ENCODE results near the gene POMT2. TPM values are rescaled to one million over a fixed set of nuclear protein-coding genes. Genes with fewer than 3 reads are reported as not detected.

Gene POMT2
- total RNA-seq, 4 donors from 2014 or later, result 6.2 to 33.0 (median 13.9) TPM

DNA sequence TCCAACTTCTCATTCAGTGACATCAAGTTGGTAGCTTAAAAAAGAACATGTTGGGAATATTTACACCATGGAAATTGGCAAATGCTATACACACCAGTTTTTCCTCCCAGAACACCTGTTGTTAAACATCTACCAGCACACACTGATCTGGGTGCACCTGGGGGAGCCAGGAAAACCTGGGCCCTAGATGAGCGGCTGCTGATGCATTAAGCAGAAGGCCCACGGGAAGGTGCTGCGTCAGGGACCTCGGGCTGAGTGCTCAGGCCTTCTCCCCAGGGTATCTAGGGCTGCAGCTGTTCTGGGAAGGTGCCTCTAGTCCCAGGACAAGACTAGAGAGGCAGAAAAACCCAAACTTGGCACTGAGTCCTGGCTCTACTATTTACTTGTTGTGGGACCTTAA is 46.9 kb downstream of the POMT2 start:
- TF ChIP-seq, protein P1, sequence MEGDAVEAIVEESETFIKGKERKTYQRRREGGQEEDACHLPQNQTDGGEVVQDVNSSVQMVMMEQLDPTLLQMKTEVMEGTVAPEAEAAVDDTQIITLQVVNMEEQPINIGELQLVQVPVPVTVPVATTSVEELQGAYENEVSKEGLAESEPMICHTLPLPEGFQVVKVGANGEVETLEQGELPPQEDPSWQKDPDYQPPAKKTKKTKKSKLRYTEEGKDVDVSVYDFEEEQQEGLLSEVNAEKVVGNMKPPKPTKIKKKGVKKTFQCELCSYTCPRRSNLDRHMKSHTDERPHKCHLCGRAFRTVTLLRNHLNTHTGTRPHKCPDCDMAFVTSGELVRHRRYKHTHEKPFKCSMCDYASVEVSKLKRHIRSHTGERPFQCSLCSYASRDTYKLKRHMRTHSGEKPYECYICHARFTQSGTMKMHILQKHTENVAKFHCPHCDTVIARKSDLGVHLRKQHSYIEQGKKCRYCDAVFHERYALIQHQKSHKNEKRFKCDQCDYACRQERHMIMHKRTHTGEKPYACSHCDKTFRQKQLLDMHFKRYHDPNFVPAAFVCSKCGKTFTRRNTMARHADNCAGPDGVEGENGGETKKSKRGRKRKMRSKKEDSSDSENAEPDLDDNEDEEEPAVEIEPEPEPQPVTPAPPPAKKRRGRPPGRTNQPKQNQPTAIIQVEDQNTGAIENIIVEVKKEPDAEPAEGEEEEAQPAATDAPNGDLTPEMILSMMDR (IDR thresholded peaks at IDR 0.05; ENCODE audit: low read depth), result no peak

DNA sequence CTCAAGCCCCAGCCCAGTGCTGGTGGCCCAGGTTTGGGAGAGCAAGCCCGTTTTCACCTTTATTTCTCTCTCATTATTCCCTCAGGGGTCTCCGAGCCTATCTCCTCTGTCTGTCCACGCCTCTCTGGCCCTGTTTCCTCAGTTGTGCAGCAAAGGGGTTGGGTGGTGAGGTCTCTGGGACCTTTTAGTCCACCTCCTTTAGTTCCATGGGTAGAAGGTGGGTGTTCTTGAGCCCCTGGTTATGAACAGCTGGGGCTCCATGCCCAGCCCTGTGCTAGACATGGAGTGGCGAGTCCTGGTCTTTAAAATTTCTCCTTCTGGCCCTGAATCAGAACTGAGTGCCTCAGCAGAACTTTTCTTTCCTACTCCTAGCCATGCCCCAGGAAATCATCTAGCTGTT is 48.4 kb downstream of the POMT2 start:
- TF ChIP-seq, protein P1 (IDR thresholded peaks at IDR 0.05; ENCODE audit: low read depth), result no peak

DNA sequence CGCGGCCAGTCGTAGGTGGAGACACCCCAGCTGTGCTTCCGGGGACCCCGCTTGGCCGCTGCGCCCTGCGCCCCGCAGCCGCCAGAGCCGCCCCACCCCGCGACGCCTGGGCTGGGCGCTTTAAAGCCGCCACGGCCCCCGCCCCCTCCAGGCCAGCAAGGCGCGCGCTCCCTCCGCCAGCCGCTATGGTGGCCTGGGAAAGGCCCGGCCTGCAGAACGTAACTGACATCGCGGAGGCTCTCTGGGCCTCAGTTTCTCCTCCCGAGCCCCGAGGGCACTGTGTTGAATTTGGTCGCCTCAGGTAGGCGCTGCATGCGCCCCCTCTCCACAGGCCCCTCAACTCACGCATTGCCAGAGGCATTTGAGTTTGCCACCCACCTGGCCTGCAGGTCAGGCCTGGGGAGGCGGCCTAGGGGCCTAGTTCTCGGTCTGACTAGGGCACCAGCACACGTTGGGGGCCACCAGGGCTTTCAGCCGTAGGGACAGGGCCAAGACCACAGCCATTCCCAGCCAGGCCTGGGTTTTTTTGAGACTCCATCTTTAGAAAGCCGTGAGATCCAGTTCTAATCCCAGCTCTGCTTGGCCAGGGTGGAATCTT is 49.5 kb downstream of the POMT2 start, which contains the start of gene NGB:
TSS of gene NGB (minus strand) at position 94 of the 598 bp plus-strand sequence. CDS start 269 bp downstream, outside the sequence.
- TF ChIP-seq, protein P1 (IDR thresholded peaks at IDR 0.05; ENCODE audit: low read depth), result no peak

DNA sequence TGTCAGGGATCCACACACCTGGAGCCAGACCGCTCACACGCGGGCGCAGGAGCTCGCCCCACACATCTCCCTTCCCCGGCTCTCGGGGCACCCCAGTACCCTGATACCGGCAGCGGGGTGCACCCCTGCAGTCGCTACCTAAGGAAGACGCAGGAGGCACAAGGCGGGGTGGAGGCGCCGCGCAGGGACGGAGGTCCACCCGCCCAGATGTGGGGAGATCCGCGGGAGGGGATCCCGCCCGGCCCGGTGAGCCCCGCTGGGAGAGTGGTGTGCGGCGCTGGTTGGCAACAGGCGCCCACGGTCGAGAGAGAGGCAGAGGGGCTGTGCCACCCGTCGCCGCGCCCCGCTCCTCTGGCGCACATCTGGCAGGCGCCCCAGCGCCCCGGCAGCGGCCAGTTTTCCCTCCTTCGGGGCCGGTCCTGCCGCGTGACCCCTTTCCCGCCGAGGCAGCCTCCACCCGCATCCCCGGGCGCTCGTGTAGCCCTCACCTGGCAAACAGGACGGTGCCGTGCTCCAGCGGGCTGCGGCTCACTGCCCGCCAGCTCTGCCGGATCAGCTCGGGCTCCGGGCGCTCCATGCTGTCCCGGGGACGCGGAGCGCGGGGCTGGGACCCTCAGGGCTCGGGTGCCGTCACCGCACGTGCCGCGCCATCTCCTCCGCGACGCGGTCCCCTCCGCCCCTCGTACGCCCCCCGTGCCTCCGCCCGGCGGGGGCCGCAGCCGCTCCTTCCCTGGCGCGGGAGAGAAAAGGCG is 50.1 kb downstream of the POMT2 start:
- TF ChIP-seq, protein P1 (IDR thresholded peaks at IDR 0.05; ENCODE audit: low read depth), result no peak

DNA sequence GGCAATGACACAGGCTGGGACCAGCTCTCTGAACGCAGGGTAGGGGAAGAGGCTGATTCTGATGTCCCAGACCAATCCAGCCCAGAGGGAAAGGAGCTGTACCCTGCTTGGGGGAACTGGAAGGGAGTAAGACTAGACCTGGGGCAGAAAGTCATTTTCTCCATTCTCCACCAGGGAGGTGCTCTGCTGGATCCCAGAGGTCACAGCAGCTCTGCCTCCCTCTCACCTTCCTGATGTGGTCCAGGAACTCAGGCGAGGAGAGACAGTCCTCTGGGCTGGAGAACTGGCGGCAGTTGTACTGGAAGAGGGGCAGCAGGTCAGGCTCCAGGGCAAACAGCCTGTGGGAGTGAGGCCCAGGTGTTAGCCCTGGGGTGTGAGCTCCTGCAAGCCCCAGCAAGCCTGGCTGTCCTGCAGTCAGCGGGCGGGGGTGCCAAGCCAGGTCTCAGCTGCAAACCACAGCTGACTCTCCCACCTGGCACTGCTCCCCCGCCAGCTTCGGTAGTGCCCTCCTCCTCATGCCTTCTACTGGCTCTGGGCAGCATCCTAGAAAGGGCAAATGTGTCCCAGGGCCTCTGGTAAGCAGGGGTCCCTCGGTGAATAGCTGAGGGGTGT is 51.6 kb downstream of the POMT2 start:
- TF ChIP-seq, protein P1 (IDR thresholded peaks at IDR 0.05; ENCODE audit: low read depth), result no peak

DNA sequence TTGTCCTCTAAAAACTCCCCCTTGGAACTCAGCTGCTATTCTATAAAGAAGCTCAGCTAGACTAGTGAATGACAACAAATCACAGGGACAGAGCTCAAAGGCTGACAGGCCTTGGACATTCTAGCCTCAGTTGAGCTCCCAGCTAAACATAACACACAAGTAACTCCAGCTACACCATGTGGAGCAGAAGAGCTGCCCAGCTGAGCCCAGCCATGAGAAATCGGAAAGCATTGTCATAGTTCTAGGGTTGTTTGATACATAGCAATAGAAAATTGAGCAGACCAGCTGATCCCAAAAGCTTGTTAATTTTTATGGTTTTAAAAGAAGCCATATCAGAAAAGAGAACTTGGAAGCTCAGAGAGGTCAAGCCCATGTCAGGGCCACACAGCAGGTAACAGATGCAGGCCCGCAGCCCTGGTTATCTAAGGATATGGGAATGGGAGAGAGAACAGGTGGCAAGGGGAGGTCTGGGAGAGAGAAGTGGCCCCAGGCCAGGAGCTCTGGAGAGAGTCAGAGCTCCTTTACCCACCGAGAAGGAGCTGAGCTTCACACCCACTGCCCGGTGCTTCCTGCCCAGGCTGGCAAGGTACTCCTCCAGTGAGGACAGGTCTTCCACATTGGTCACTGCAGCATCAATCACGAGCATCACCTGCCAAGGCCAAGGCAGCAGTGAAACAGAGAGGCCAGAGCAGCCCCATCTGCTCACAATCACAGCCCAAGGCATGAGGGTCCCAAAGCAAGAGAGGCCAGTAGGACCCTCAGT is 52.6 kb downstream of the POMT2 start:
- TF ChIP-seq, protein P1 (IDR thresholded peaks at IDR 0.05; ENCODE audit: low read depth), result no peak

Measured in subcutaneous adipose tissue (tissue), 4 donors.